GM21576 (cell line): Measurements from ENCODE around the gene ABHD12.

Experiments used
- ATAC-seq: cut with Tn5 transposase; IDR thresholded peaks from one replicate; pipeline ENCODE4 v1.9.1; 2021; ENCODE audit warnings: mild to moderate bottlenecking, moderate library complexity; ENCODE audit not compliant: unreplicated experiment

The ABHD12 gene

GRCh38 chr20:25308671-25309394 lies 81.8 kb downstream of the ABHD12 start:
- no peak for ATAC-seq

GRCh38 chr20:25308083-25308491 lies 82.5 kb downstream of the ABHD12 start:
- ATAC-seq: no peak

GRCh38 chr20:25306991-25307903 lies 83.4 kb downstream of the ABHD12 start:
- no peak for ATAC-seq

- ATAC-seq: no peak
Observed at GRCh38 chr20:25304025-25304549, 86.5 kb downstream of the ABHD12 start.

GRCh38 chr20:25303292-25304024 lies 87.2 kb downstream of the ABHD12 start:
- no peak for ATAC-seq

- no peak for ATAC-seq
Observed at GRCh38 chr20:25302596-25302995, 88.0 kb downstream of the ABHD12 start.

GRCh38 chr20:25301357-25301920 lies 89.2 kb downstream of the ABHD12 start:
- no peak for ATAC-seq

- ATAC-seq: no peak
Observed at GRCh38 chr20:25300496-25301170, 90.0 kb downstream of the ABHD12 start.

- no peak for ATAC-seq
Observed at GRCh38 chr20:25299806-25300205, 90.8 kb downstream of the ABHD12 start.

- ATAC-seq: peak; percentile 67
Observed at GRCh38 chr20:25297141-25297905, 93.3 kb downstream of the ABHD12 start.

GRCh38 chr20:25296094-25297093 lies 94.2 kb downstream of the ABHD12 start:
- ATAC-seq: no peak

- no peak for ATAC-seq
Observed at GRCh38 chr20:25295386-25296093, 95.1 kb downstream of the ABHD12 start.

- peak; percentile 34 for ATAC-seq
Observed at GRCh38 chr20:25294459-25295385, 95.9 kb downstream of the ABHD12 start.

- ATAC-seq: no peak
Observed at GRCh38 chr20:25293910-25294458, 96.7 kb downstream of the ABHD12 start.

- no peak for ATAC-seq
Observed at GRCh38 chr20:25293507-25293906, 97.1 kb downstream of the ABHD12 start.

GRCh38 chr20:25292176-25292891 lies 98.3 kb downstream of the ABHD12 start:
- no peak for ATAC-seq
